Epithelial cell of umbilical artery (primary cell): ENCODE measurements around the gene PAK1. TPM values are rescaled to one million over a fixed set of nuclear protein-coding genes. Genes with fewer than 3 reads are reported as not detected.

ENCODE experiments used
- total RNA-seq: library from RNA; depleted of rRNA; stranded (reverse); fragments of >200 nt; gene quantifications from 2 replicates; pipeline ENCODE4 v1.2.3, GENCODE V29; 2014

PAK1 gene
- 3.9 and 5.0 TPM in 2 replicates for total RNA-seq

GRCh38 chr11:77473801-77474683 is at the start of gene PAK1:
TSS of gene PAK1 (minus strand) at chr11:77474094. CDS start at chr11:77392520, 81,574 bp downstream.

GRCh38 chr11:77301510-77301909 is 172.4 kb downstream of the PAK1 start, which contains the start of gene GDPD4:
TSS of gene GDPD4 (minus strand) at chr11:77301686. CDS start at chr11:77285137, 16,549 bp downstream.

Other genes starting within 250 kb of the PAK1 start
- not detected in 2 replicates for gene GDPD4, start 172.4 kb downstream of the PAK1 start, total RNA-seq
- gene AQP11, start 115.9 kb upstream of the PAK1 start, total RNA-seq = 0.30 and 0.32 TPM in 2 replicates
- gene CLNS1A, start 163.7 kb upstream of the PAK1 start, total RNA-seq = 136 and 163 TPM in 2 replicates